ENCODE results near the gene LRP4.

The LRP4 gene

DNA sequence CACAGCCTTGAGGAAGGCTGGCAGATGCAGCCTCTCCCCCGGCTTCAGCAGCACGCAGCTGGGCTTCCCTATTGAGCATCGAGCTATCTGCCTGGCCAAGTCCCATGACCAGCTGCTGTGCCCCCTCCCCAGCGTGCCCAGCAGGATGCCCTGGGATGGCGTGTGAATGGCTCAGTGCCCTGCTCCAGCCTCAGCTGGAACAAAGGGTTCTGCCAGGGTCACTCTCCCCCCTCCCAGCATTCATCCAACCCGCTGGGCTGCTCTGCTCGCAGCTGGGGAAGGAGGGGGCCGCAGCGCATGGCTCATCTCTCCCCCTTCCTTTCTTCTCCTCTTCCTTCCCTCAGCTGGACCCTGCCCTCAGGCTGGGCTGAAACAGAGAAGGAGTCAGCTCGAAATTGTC is 14.5 kb downstream of the LRP4 start:
- Histone ChIP-seq H3K9me3 (ENCODE audit: low read length) (no peaks in the 10 kb centered on the region), H3K9me2 (ENCODE audit: low read depth, low read length) (no peaks in the 10 kb centered on the region), H4K20me1 (ENCODE audit: insufficient read depth, low read length) (no peaks in the 10 kb centered on the region), H2AFZ (ENCODE audit: low read length) (no peak overlapping the region), H3K4me1 (ENCODE audit: insufficient read depth, low read length, severe bottlenecking) (peaks cover 16% of the 10 kb centered on the region), H3K4me3 (ENCODE audit: low read depth, low read length, poor library complexity, severe bottlenecking) (no peak overlapping the region), H3K9ac (ENCODE audit: low read length) (no peak overlapping the region), H3K27me3 (ENCODE audit: insufficient read depth, low read length) (no peaks in the 10 kb centered on the region), H3K79me2 (ENCODE audit: insufficient read depth, low read length) (no peaks in the 10 kb centered on the region), H3K4me2 (ENCODE audit: low read length) (no peak overlapping the region), H3F3A (ENCODE audit: insufficient read depth, low read length) (no peaks in the 10 kb centered on the region), H3K36me3 (ENCODE audit: insufficient read depth, low read length) (peaks cover 5% of the 10 kb centered on the region; the same call in 1 of the 2 replicates), H3K27ac (ENCODE audit: low read depth, low read length, poor library complexity, severe bottlenecking) (no peak overlapping the region)
- TF ChIP-seq EZH2 (IDR thresholded peaks at IDR 0.05; ENCODE audit: borderline replicate concordance, low read length) = no peak
- TF ChIP-seq, protein P1, sequence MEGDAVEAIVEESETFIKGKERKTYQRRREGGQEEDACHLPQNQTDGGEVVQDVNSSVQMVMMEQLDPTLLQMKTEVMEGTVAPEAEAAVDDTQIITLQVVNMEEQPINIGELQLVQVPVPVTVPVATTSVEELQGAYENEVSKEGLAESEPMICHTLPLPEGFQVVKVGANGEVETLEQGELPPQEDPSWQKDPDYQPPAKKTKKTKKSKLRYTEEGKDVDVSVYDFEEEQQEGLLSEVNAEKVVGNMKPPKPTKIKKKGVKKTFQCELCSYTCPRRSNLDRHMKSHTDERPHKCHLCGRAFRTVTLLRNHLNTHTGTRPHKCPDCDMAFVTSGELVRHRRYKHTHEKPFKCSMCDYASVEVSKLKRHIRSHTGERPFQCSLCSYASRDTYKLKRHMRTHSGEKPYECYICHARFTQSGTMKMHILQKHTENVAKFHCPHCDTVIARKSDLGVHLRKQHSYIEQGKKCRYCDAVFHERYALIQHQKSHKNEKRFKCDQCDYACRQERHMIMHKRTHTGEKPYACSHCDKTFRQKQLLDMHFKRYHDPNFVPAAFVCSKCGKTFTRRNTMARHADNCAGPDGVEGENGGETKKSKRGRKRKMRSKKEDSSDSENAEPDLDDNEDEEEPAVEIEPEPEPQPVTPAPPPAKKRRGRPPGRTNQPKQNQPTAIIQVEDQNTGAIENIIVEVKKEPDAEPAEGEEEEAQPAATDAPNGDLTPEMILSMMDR (IDR thresholded peaks at IDR 0.05; ENCODE audit: low read length) = no peak

DNA sequence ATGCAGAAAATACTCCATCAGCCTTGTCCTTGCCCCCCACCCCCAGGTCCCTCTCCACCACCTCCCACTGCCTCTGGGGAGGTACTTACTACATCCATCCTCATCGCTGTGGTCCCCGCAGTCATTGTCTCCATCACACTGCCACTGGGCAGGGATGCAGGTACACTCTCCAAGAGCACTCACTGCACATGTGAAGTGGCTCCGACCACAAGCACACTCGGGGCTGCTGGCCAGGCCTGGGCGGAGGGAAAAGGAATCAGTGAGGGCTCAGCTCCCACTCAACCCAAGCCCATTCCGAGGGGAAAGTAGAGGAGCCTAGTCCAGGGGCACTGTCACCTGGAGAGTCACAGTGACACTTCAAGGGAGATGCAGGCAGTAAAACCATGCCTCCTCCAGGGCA is 15.7 kb downstream of the LRP4 start:
- H3K36me3 ChIP-seq (ENCODE audit: insufficient read depth, low read length) = peaks cover 13% of the 10 kb centered on the region
- H3F3A ChIP-seq (ENCODE audit: insufficient read depth, low read length) = no peaks in the 10 kb centered on the region
- no peak overlapping the region for H3K9ac ChIP-seq (ENCODE audit: low read length)
- H3K4me2 ChIP-seq (ENCODE audit: low read length) = no peak overlapping the region
- H2AFZ ChIP-seq (ENCODE audit: low read length) = no peak overlapping the region
- H4K20me1 ChIP-seq (ENCODE audit: insufficient read depth, low read length) = no peaks in the 10 kb centered on the region
- no peak overlapping the region for H3K4me3 ChIP-seq (ENCODE audit: low read depth, low read length, poor library complexity, severe bottlenecking)
- TF ChIP-seq EZH2 (IDR thresholded peaks at IDR 0.05; ENCODE audit: borderline replicate concordance, low read length) = no peak
- TF ChIP-seq, protein P1 (IDR thresholded peaks at IDR 0.05; ENCODE audit: low read length) = no peak
- H3K79me2 ChIP-seq (ENCODE audit: insufficient read depth, low read length) = no peaks in the 10 kb centered on the region
- no peaks in the 10 kb centered on the region for H3K9me3 ChIP-seq (ENCODE audit: low read length)
- H3K27me3 ChIP-seq (ENCODE audit: insufficient read depth, low read length) = no peaks in the 10 kb centered on the region
- H3K9me2 ChIP-seq (ENCODE audit: low read depth, low read length) = no peaks in the 10 kb centered on the region
- no peak overlapping the region for H3K27ac ChIP-seq (ENCODE audit: low read depth, low read length, poor library complexity, severe bottlenecking)
- peaks cover 16% of the 10 kb centered on the region for H3K4me1 ChIP-seq (ENCODE audit: insufficient read depth, low read length, severe bottlenecking)

DNA sequence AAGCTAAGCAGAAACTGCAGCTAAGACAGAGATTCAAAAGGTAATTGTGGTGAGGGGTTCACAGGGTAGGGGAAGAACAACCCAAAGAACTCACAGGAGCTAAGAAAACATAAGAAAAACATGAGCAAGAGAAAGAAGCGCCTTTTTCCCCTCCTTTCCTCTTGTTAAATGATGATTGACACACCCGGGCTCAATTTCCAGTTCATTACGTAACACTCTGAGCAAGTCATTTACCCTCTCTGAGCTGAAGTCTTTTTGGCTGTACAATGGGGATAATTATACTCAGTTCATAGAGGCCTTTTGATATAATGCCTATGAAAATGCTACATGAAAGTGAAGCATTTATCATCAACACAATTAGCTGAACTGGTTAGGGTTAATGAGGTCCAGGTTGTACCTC is 17.2 kb downstream of the LRP4 start:
- no peaks in the 10 kb centered on the region for H3K79me2 ChIP-seq (ENCODE audit: insufficient read depth, low read length)
- peaks cover 14% of the 10 kb centered on the region for H3K36me3 ChIP-seq (ENCODE audit: insufficient read depth, low read length)
- H3F3A ChIP-seq (ENCODE audit: insufficient read depth, low read length) = no peaks in the 10 kb centered on the region
- no peak overlapping the region for H2AFZ ChIP-seq (ENCODE audit: low read length)
- no peaks in the 10 kb centered on the region for H3K27me3 ChIP-seq (ENCODE audit: insufficient read depth, low read length)
- no peak for TF ChIP-seq EZH2 (IDR thresholded peaks at IDR 0.05; ENCODE audit: borderline replicate concordance, low read length)
- TF ChIP-seq, protein P1 (IDR thresholded peaks at IDR 0.05; ENCODE audit: low read length) = no peak
- H3K4me3 ChIP-seq (ENCODE audit: low read depth, low read length, poor library complexity, severe bottlenecking) = no peak overlapping the region
- peaks cover 7% of the 10 kb centered on the region for H3K4me1 ChIP-seq (ENCODE audit: insufficient read depth, low read length, severe bottlenecking)
- H3K9me2 ChIP-seq (ENCODE audit: low read depth, low read length) = no peaks in the 10 kb centered on the region
- H3K4me2 ChIP-seq (ENCODE audit: low read length) = no peak overlapping the region
- H3K9me3 ChIP-seq (ENCODE audit: low read length) = no peaks in the 10 kb centered on the region
- H4K20me1 ChIP-seq (ENCODE audit: insufficient read depth, low read length) = no peaks in the 10 kb centered on the region
- H3K9ac ChIP-seq (ENCODE audit: low read length) = no peak overlapping the region
- no peak overlapping the region for H3K27ac ChIP-seq (ENCODE audit: low read depth, low read length, poor library complexity, severe bottlenecking)

All from OCI-LY1 (cell line).